ENCODE measurements around the gene CFLAR. TPM values are rescaled to one million over a fixed set of nuclear protein-coding genes. Genes with fewer than 3 reads are reported as not detected.
A peak's percentile ranks its signal among the peaks of the same experiment; 100 is the strongest.
"Not testable (repeated sequence)": the region's sequence is repeated elsewhere in the genome, so short reads cannot be mapped to it uniquely, and the experiment has no call there.

Gene CFLAR
- 45.4 and 54.0 TPM in 2 replicates for total RNA-seq
- polyA plus RNA-seq (2012), result 32.4 TPM

DNA sequence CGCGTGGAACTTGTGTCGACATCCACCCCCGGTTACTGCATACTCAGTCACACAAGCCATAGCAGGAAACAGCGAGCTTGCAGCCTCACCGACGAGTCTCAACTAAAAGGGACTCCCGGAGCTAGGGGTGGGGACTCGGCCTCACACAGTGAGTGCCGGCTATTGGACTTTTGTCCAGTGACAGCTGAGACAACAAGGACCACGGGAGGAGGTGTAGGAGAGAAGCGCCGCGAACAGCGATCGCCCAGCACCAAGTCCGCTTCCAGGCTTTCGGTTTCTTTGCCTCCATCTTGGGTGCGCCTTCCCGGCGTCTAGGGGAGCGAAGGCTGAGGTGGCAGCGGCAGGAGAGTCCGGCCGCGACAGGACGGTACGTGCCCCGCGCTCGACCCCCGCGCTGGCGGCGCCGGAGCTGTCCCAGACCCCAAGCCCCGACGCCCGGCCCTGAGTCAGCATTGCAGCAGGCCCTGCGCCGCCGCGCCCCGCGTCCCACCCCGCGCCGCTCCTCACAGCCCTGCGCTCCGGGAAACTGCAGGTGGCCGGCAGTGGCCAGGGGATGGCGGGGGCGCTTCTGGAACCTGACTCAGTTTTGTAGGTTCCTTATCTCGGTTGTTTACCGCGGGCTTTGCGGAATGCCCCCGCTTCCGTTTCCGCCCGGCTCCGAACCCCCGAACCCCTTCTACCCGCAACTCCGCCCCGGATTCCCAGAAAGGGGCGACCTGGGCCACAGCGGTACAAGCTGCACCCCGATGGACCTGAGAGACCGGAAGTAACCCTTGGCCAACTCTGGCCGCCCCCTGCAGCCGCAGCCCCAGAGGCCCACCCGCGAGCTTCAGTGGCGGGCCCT is at the start of gene CFLAR:
CFLAR (plus strand) TSS at position 50 of the 844 bp plus-strand sequence. CDS start 13,702 bp downstream, outside the sequence.
- peak; percentile 88 for DNase-seq (ENCODE audit: low read depth)

DNA sequence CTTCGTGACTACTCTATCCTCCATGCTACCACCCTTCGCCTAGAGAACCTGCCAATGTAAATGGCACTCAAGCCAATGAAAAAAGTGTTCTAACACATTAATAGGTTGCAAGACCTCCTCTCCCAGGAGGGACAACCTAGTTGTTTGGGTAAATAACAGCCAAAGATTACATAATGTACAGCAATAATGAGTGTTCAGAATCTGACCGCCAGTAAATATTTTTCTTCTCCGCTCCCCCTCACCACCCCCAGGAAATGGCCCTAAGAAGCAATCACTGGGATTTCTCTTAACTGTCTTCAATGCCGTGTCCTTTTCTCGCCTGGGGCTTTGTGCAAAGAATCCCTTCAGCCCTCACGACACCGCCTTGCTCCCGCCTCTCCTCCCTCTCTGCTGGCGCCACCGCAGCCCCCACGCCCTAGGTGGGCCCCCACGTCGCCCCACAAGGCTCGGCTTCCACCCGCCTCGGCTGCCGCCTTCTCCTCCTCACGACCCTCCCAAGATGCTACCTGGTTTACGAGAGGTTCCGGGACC is 45.0 kb upstream of the CFLAR start:
- peak; percentile 10 for DNase-seq (ENCODE audit: low read depth)

DNA sequence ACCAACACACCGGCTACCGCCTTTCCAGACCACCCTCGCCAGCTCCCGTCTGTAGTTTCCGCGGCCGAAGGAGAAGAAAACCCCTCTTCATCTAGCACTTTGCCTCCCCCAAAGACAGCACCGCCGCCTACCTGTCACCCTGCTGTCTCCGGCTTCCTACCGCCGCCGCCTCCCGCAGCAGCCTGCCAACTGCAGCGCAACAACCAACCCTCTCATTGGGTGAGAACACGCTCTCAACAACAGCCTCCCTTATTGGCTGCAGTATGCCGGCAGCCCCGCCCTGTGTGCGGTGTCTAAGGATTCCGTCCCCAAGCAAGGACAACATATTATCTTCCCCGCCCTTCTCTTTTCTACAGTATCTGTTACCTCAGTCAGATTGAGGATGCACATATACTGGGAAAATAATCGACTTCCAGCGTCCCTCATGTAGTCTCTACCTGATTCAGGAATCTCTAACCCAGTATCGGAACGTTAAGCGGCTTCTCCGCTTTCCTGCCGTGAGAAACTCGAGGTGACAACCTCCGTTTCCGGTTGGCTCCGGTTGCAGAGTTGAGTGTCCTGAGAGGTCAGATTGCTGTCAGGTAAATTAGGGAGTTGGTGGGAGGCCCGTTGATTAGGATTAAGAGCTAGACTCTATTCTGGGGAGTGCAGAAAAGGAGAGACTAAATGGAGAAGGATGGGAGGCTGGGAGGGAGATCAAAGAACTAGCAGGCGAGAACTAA is 44.3 kb upstream of the CFLAR start, which contains the start of the genes HYCC2 and NDUFB3:
HYCC2 (minus strand) TSS at position 193 of the 722 bp plus-strand sequence. CDS start 47,662 bp downstream, outside the sequence.
NDUFB3 (plus strand) TSS at position 523 of the 722 bp plus-strand sequence. CDS start 6,882 bp downstream, outside the sequence.
- DNase-seq (ENCODE audit: low read depth), result peak; percentile 94

DNA sequence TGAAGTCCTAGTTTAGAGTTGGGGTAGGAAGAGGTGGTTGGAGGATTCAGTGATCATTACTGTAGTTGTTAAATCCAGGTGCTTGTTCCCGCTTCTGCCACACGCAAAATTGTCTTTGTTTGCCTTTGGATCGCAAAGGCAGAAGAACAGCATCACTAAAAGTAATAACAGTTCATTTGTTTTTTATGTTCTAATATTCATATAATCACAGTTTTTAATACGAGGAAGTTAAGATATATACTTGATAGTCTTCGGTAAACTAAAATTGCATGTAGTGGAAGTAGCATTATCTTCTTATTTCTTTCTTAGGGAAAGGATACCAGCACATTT is 43.8 kb upstream of the CFLAR start:
- no peak for DNase-seq (ENCODE audit: low read depth)

DNA sequence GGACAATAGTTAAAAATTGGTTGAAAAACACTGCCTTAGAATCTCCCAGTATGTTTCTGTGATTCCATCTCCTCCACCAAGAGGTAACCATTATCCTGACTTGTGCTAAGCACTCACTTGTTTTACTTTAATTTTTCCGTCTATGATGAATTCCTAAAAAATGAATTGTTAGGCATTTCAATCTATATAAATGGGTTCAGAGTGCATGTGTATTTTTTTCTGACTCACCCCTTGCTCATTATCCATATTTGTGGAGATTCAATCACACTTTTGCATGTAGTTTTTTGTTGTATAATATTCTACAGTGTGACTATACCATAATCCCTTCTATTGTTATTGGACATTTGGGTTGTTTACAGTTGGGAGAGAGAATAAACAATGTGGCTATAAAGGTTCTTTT is 42.9 kb upstream of the CFLAR start:
- no peak for DNase-seq (ENCODE audit: low read depth)

DNA sequence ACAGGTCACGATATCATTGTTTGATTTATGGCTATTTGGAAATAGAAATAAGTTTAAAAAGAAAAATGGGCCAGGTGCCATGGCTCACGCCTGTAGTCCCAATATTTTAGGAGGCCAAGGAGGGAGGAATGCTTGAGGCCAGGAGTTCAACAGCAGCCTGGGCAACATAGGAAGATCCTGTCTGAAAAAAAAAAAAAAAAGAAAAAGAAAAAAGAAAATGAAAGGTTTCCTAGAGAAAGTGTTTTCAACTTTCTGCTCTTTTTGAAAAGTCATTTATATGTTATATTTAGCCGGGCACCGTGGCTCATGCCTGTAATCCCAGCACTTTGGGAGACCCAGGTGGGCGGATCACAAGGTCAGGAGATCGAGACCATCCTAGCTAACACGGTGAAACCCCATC is 41.0 kb upstream of the CFLAR start:
- DNase-seq (ENCODE audit: low read depth), result no peak

DNA sequence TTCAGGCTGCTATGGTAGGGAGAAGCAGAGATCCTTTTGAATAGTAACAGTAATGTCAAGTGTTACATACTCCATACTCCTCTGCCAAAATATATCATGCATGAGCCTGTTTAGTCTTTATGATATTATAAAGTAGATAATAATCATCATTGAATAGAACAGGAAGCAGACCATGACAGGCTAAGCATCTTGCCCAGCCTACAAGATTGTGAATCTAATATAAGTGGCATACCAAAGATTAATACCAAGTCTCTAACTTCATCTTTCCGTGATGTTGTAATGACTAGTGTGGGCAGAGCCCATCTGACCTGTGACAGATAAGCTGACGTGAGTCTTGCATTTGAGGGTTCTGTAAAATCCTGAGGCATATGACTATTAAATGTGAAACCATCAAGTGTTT is 31.1 kb upstream of the CFLAR start:
- DNase-seq (ENCODE audit: low read depth), result no peak

DNA sequence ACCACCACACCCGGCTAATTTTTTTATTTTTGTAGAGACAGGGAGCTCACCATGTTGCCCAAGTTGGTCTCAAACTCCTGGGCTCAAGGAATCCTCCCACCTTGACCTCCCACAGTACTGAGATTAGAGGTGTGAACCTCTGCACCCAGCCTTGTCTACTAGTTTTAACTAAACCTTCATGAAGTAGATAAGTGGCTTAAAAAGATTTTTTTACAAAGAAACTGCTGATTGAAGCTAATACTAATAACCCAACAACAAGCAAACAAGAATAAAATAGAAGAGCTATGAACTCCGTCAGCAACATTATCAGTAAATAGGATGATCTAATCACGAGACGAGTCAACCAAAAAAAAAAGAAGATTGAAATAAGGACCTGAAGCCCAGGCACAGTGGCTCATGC is 25.4 kb upstream of the CFLAR start:
- no peak for DNase-seq (ENCODE audit: low read depth)

DNA sequence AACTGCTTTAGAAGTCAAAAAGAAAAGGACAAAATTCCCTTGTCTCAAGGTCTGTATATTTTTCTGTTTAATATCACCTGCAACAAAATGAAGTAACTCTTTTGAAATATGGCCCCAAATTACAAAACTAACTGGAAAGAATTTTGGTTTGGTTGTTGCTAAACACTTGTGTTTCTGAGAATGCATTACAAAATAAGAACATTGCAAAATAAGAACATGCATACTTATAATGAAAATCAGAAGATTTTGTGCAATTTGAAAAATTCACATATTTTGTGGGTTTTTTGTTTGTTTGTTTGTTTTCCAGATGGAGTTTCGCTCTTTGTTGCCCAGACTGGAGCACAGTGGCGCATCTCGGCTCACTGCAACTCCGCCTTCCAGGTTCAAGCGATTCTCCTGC is 22.4 kb upstream of the CFLAR start:
- DNase-seq (ENCODE audit: low read depth), result no peak

DNA sequence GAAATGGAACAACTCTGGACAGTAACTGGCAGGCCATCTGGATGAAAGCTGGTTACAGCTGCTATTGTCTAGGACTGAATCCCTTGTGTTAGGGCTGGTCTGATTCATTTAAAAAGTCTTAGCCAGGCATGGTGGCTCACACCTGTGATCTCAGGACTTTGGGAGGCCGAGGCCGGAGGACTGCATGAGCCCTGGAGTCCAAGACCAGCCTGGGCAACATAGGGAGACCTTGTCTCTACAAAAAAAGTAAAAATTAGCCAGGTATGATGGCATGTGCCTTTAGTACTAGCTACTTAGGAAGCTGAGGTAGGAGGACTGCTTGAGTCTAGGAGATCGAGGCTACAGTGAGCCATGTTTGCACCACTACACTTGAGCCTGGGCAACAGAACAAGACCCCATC is 15.5 kb upstream of the CFLAR start:
- no peak for DNase-seq (ENCODE audit: low read depth)

DNA sequence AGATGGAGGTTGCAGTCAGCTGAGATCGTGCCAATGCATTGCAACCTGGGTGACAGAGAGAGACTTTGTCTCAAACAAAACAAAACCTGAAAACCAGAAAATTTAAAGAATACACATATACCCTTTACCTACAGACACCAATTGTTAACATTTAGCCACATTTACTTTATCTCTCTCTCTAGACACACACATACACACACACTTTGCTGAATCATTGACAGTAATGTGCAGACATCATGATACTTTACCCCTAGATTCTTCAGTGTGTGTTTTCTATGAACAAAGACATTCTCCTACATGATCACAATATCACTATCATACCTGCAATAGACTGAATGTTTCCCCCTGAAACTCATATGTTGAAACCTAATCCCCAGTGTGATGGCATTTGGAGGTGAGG is 10.2 kb upstream of the CFLAR start:
- DNase-seq (ENCODE audit: low read depth), result no peak

DNA sequence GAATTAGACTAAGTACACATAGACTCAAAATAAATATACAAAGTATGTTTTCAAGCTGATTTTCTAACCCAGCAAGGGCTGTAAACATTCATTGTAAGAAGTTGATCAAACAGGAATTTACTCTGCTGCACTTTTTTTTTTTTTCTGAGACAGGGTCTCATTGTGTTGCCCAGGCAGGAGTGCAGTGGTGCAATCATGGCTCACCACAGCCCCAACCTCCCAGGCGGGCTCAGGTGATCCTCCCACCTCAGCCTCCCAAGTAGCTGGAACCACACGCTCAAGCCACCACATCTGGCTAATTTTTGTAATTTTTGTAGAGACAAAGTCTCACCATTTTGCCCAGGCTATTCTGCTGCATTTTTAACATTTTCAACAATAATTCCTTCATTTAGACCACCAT is 8.3 kb upstream of the CFLAR start:
- no peak for DNase-seq (ENCODE audit: low read depth)

DNA sequence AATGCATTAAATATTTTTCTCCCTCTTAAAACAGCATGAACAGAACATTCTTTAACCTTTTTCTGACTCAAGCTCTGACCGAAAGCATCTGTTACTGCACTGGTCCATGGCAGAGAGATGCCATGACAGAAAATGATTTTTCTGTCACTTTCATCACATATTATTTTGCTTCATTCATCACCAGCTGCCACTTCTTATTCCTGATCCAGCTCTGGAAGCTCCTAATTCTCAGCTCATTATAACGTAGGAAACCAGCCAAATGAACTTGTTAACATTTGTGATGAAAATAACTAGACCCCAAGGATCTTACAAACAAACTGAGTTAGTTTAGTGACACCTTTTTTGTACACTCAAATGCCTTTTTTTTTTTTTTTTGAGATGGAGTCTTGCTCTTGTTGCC is 7.6 kb upstream of the CFLAR start:
- DNase-seq (ENCODE audit: low read depth), result no peak

DNA sequence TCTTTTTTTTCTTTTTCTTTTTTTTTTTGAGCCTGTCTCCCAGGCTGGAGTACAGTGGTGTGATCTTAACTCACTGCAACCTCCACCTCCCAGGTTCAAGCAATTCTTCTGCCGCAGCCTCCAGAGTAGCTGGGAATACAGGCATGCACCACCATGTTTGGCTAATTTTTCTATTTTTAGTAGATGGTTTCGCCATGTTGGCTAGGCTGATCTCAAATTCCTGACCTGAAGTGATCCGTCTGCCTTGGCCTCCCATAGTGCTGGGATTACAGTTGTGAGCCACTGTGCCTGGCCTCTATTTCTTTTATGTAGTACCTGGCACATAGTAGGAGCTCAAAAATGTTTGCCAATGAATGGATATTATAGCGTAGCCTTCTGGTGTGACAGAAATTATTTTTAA is 6.8 kb upstream of the CFLAR start:
- peak; percentile 24 for DNase-seq (ENCODE audit: low read depth)

DNA sequence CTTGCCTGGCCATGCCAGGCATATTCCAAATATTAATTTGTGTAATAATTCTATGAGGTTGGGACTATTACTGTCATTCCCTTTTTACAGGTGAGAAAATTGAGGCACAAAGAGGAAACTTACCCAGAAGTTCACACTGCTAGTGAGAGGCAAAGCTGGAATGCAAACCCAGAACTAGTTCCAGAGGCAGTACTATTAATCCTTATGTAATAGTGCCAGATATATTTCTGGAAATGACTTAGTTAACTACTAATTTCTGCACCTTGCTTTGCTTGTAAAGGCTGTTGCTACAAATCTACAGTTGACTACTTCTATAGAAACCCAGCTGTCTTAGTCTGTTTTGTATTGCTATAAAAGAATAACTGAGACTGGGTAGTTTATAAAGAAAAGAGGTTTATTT is 5.3 kb upstream of the CFLAR start:
- DNase-seq (ENCODE audit: low read depth), result no peak

DNA sequence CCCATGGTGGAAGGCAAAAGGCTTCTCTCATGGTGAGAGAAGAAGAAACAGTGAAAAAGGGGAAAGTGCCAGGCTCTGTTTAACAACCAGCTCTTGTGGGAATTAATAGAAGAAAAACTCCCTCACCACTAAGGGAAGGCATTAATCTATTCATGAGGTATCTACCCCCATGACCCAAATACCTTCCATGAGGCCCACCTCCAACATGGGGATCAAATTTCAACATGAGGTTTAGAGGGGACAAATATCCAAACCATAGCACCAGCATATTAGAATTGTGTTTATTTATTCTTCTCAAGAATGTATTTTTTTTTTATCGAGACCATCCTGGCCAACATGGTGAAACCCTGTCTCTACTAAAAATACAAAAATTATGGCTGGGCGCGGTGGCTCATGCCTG is 4.9 kb upstream of the CFLAR start:
- DNase-seq (ENCODE audit: low read depth), result no peak

DNA sequence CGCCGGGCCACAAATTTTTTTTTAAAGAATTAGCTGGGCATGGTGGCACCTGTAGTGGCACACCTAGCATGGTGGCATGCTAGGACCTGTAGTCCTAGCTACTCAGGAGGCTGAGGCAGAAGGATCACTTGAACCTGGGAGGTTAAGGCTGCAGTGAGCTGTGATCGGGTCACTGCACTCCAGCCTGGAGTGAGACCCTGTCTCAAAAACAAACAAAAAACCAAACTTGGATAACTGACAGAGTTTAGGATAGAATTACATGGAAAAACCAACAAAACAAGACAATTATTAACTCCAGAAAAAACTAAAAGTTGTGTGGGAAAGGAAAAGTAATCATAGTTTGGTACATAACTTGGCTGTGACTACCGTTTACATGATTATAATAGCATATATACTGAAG is 1.6 kb upstream of the CFLAR start:
- DNase-seq (ENCODE audit: low read depth), result no peak

DNA sequence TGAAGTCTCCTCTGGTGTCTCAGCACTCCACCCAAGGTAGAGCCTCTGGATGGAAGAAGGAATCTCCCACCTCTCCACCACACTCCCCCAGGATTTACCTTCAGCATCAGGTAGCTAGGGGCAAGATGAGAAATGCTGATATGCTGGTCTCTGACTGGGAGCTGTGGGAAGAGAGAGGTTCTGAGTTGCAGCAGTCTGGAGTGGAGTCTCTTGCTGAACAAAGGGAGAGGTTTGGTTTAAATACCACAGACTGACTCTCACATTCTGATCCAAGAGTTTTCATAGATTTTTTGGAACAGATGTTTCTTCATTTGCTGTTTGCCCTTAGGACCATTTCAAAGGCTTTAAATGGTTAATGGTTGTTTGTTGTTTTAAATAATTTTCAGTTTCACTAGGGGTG is 1.1 kb upstream of the CFLAR start:
- DNase-seq (ENCODE audit: low read depth), result no peak

DNA sequence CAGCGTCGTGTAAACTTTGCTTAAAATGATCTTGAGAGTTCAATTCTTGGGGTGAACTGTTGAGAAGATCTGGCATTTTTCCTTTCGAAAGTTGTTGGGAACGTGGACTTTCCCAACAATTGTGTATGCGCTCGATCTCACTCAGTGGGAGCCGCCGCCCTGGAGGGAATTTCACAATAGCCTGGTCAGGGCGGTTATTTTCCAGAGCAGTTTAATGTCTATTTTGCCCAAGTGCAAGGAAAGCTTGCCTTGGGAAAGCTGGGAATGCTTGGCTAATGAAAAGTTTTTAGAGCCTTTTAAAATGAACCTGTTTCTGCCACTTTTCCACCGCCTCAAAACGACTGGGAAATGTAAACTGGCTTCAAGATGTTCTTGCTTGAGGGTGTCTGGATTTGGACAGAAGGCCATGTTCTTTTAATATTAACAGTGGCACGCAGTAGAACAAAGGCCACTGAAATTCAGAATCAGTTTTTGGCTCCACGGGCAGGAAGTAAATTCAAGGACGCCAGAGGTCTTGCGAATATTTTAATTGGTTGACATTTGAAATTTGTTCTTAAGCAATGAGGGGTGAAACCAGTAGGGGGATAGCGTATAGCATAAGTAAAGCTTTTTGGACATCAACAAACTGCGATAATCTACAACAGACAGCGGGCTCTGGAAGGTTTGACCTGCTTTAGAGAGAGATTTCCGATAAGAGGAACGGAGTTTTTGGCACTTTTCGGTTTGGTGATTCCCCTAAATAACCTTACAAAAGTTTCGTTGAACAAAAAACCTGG is 1.2 kb downstream of the CFLAR start:
- peak; percentile 75 for DNase-seq (ENCODE audit: low read depth)

DNA sequence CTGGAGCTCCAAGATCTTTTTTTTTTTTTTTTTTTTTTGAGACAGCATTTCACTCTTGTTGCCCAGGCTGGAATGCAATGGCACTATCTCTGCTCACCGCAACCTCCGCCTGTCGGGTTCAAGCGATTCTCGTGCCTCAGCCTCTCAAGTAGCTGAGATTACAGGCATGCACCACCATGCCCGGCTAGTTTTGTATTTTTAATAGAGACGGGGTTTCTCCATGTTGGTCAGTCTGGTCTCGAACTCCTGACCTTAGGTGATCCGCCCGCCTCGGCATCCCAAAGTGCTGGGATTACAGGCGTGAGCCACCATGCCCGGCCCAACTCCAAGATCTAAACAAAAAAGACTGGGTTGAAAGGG is 1.8 kb downstream of the CFLAR start:
- not testable (repeated sequence) for DNase-seq (ENCODE audit: low read depth)

DNA sequence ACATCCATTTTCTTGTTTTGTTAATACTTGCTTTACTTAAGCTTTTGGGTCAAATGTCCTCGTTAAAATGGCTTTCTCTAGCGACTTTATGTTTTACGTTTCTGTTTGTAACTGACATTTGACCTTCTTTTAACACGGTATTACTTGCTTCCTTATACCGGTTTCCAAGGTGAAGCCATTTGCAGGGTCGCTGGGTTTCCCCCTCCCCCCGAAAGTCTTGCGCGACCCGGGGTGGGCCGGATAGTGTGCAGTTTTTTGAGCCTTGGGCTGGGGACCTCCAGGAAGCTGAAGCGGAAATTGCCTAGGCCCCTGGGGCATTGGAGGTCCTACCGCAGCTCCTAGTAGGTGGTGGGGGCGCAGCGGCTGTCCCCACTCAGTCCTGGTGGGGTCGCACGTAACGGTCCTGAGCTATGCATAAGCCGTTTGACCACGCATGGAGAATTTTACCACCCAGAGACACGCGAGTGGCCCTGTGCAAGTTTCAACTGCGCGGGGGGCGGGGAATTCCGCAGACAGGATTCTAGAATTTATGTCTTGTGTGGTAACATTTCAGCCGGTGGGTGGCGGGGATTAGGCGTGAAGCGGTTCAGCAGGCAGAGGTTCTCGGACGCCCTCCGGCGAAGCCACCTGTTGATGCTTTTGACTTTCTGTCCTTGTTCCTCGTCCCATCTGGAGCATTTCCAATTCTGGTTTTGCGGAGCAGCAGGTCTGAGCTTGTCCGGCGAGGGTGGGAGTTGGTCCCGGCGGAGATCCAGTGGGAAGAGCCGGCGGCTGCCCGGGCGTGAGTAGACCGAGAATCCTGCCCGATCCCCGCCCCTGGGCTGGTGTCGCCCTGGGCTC is 2.4 kb downstream of the CFLAR start:
- DNase-seq (ENCODE audit: low read depth), result peak; percentile 96

Measured in myocyte (in vitro differentiated cells).